K562 (cell line): ENCODE results near the gene COMMD1. TPM values are rescaled to one million over a fixed set of nuclear protein-coding genes. Genes with fewer than 3 reads are reported as not detected.
"Not testable (repeated sequence)": the region's sequence is repeated elsewhere in the genome, so short reads cannot be mapped to it uniquely, and the experiment has no call there.

Source experiments
- ATAC-seq: fragments of 200-7000 bp; cut with Tn5 transposase; 3 replicates; pipeline ENCODE4 v1.9.1; 2020; ENCODE audit warnings: moderate library complexity
- BruUV-seq: library from RNA; stranded (reverse); fragments of 400-500 nt; replicated peaks from 2 replicates; lab custom pipeline; 2021; lab: Mats Ljungman, UMichigan
- CTCF ChIA-PET: fragments of 300-600 bp; formaldehyde crosslinking; extraction: SDS; loops from one replicate; lab custom pipeline; 2021; ENCODE audit warnings: low intra/inter-chr PET ratio; lab: Yijun Ruan, JAX
- POLR2A ChIA-PET: fragments of 300-600, 350-650 bp; sonication (Branson Sonifier 250); formaldehyde crosslinking; extraction: SDS; loops from one replicate; lab custom pipeline; 2021; ENCODE audit warnings: antibody characterized with exemption, inconsistent platforms; lab: Yijun Ruan, JAX
- DNase-seq, 4 experiments: peaks; one replicate each; pipeline versions ENCODE4 v3.0.0 to v3.0.0-alpha.2; 2011 to 2018; ENCODE audit warnings: low spot score in 3 of 4, mixed read lengths in 3 of 4; ENCODE audit errors: extremely low read depth in 1 of 4
- FAIRE-seq: peaks from 2 replicates; lab custom pipeline; 2011; peaks lifted over from hg19 to GRCh38; lab: Jason Lieb, UNC
- H2AFZ ChIP-seq: 2 replicates; pipeline ENCODE4 v1.6.0; 2011; ENCODE audit warnings: low read depth, low read length, control low read depth, inconsistent platforms
- H3K27ac ChIP-seq: fragments of 200-600 bp; 3 replicates; pipeline ENCODE4 v1.8.0; 2011; ENCODE audit warnings: low read depth, mild to moderate bottlenecking, control low read depth, inconsistent platforms, low read length, moderate library complexity, mixed read lengths; ENCODE audit errors: extremely low read depth
- H3K27me3 ChIP-seq, 2 experiments: fragments of 300-600 bp in 1 of 2; 2 replicates in 1 of 2; 3 replicates in 1 of 2; pipeline versions ENCODE4 v1.6.0 to v1.8.0; 2011; ENCODE audit warnings: inconsistent platforms in 2 of 2, low read length in 2 of 2, mild to moderate bottlenecking in 1 of 2, mixed read lengths in 1 of 2, moderate library complexity in 1 of 2; ENCODE audit not compliant: control insufficient read depth in 2 of 2, insufficient read depth in 2 of 2
- H3K36me3 ChIP-seq: fragments of 300-600 bp; 3 replicates; pipeline ENCODE4 v1.8.0; 2011; ENCODE audit warnings: mild to moderate bottlenecking, low read length, inconsistent platforms; ENCODE audit not compliant: control insufficient read depth, insufficient read depth
- H3K4me1 ChIP-seq, 2 experiments: fragments of 200-600 bp in 1 of 2; replicated peaks in 1 of 2; 2 replicates in 1 of 2; 3 replicates in 1 of 2; pipeline versions ENCODE4 v1.5.1 to v1.8.0; 2011; ENCODE audit warnings: inconsistent platforms in 2 of 2, low read length in 2 of 2, mild to moderate bottlenecking in 1 of 2, mixed read lengths in 1 of 2, moderate library complexity in 1 of 2; ENCODE audit not compliant: control insufficient read depth in 2 of 2, insufficient read depth in 2 of 2
- H3K4me2 ChIP-seq: 2 replicates; pipeline ENCODE4 v1.6.1; 2011; ENCODE audit warnings: low read length, control low read depth, inconsistent platforms, mixed read lengths; ENCODE audit not compliant: insufficient read depth
- H3K4me3 ChIP-seq: fragments of 200-600 bp; sonication (generic), shearing (Covaris generic); 2 replicates; pipeline ENCODE4 v1.5.1; 2016; ENCODE audit warnings: control low read depth, inconsistent platforms
- H3K79me2 ChIP-seq: fragments of 200-600 bp; 3 replicates; pipeline ENCODE4 v1.8.0; 2011; ENCODE audit warnings: low read length, inconsistent platforms; ENCODE audit not compliant: control insufficient read depth, insufficient read depth
- H3K9ac ChIP-seq, 2 experiments: 2 replicates each; pipeline versions ENCODE4 v1.6.0 to v1.6.1; 2011; ENCODE audit warnings: low read depth in 2 of 2, low read length in 2 of 2, control low read depth in 1 of 2, inconsistent platforms in 1 of 2, mild to moderate bottlenecking in 1 of 2, mixed read lengths in 1 of 2; ENCODE audit not compliant: insufficient read depth in 1 of 2
- H3K9me1 ChIP-seq: one replicate; pipeline ENCODE4 v1.6.0; 2011; ENCODE audit warnings: inconsistent platforms, mild to moderate bottlenecking, low read length, moderate library complexity; ENCODE audit not compliant: control insufficient read depth, insufficient read depth
- H3K9me3 ChIP-seq: replicated peaks from 2 replicates; pipeline ENCODE4 v1.5.1; 2011; ENCODE audit warnings: low read depth, low read length, inconsistent platforms; ENCODE audit not compliant: control insufficient read depth, insufficient read depth
- H4K20me1 ChIP-seq: replicated peaks from 2 replicates; pipeline ENCODE4 v1.6.1; 2011; ENCODE audit warnings: low read length, inconsistent platforms, mixed read lengths; ENCODE audit not compliant: control insufficient read depth, insufficient read depth
- ZFPM2 ChIP-seq: fragments of 250-450 bp; sonication (Bioruptor Pico); IDR thresholded peaks from 2 replicates; pipeline ENCODE4 v1.5.1; 2022; ENCODE audit warnings: mild to moderate bottlenecking
- ZMIZ1 ChIP-seq, 2 experiments: fragments of 150-350 bp in 1 of 2; IDR thresholded peaks; 2 replicates each; pipeline ENCODE4 v1.6.1; 2012 to 2016; ENCODE audit warnings: low read depth in 2 of 2, low read length in 2 of 2, mild to moderate bottlenecking in 1 of 2, moderate library complexity in 1 of 2
- WGBS: fragments of 100-300 bp; shearing (Covaris generic); methylation state at CpG from one replicate; pipeline ENCODE4 v1.1.6; 2016; ENCODE audit warnings: low coverage, mixed read lengths; ENCODE audit not compliant: insufficient coverage; ENCODE audit errors: missing lambda C conversion rate; 5-methylcytosine and 5-hydroxymethylcytosine counted together
- in situ Hi-C: fragments of 300-500 bp; cut with MboI; formaldehyde crosslinking; loops from 4 replicates; pipeline ENCODE4 v1.15.0; 2018; ENCODE audit warnings: inconsistent platforms, mixed read lengths
- intact Hi-C: fragments of 100-400 bp; cut with micrococcal nuclease; formaldehyde crosslinking; loops from 2 replicates; pipeline ENCODE4 v1.14.2; 2022
- polyA plus RNA-seq, 8 experiments: library from polyadenylated mRNA; depleted of rRNA in 4 of 8; stranded (reverse) in 5 of 8; unstranded in 3 of 8; fragments of >200 nt; fragmentation: Nextera tagmentation in 2 of 8; fragmentation: Illumina TruSeq in 1 of 8; extraction: Ambion mirVana in 2 of 8; extraction: Trizol in 1 of 8; gene quantifications; 2 replicates each; pipeline versions ENCODE4 v1.2.1 to v1.2.3, GENCODE V29; 2011 to 2014; ENCODE audit warnings: inconsistent platforms in 1 of 8, missing spikeins in 1 of 8
- total RNA-seq, 7 experiments: library from RNA; depleted of rRNA in 6 of 7; stranded (reverse); fragments of >200 nt in 6 of 7; fragmentation: Illumina TruSeq in 2 of 7; extraction: Trizol in 2 of 7; gene quantifications; 2 replicates each; pipeline versions ENCODE4 v1.2.1 to v1.2.3, GENCODE V29; 2011 to 2021; ENCODE audit warnings: low replicate concordance in 1 of 7

Gene COMMD1
- total and polyA plus RNA-seq, 9 of the 15 experiments (the other 6 are each of a cell fraction or from before 2014, with no cell fraction given) = 14.4 to 77.0 (median 21.4) TPM

GRCh38 chr2:61878761-61879160, 26.7 kb upstream of the COMMD1 start (continued):
- no peak for TF ChIP-seq ZMIZ1 (IDR thresholded peaks at IDR 0.05; ENCODE audit: low read depth in 2 of 2, low read length in 2 of 2)
- TF ChIP-seq ZFPM2 = no peak

GRCh38 chr2:61879351-61879750, 26.1 kb upstream of the COMMD1 start:
- peaks cover 25% of the 10 kb centered on the region for H3K79me2 ChIP-seq
- H4K20me1 ChIP-seq, DNase-seq, H3K9me3 ChIP-seq, in situ Hi-C loops, H2AFZ ChIP-seq, H3K4me2 ChIP-seq, H3K27ac ChIP-seq, H3K4me3 ChIP-seq, FAIRE-seq, intact Hi-C loops, H3K4me1 ChIP-seq, CTCF ChIA-PET, H3K9me1 ChIP-seq, H3K9ac ChIP-seq, BruUV-seq, ATAC-seq, H3K27me3 ChIP-seq: not testable (repeated sequence)
- 100% methylated on average over 2 of the region's 4 CpGs for WGBS
- POLR2A ChIA-PET = interaction anchor here (1.8 kb wide), 1 partner anchor 8 kb away, joined by 8 read pairs; no protein-coding TSS in a partner anchor
- H3K36me3 ChIP-seq = peaks cover 98% of the 10 kb centered on the region
